ENCODE data around the gene CEP128.
A peak's percentile ranks its signal among the peaks of the same experiment; 100 is the strongest.

Gene CEP128

GRCh38 chr14:80770114-80770908 is 171.2 kb downstream of the CEP128 start:
- DNase-seq, result no peak

GRCh38 chr14:80768646-80769045 is 172.9 kb downstream of the CEP128 start:
- no peak for DNase-seq

DNA sequence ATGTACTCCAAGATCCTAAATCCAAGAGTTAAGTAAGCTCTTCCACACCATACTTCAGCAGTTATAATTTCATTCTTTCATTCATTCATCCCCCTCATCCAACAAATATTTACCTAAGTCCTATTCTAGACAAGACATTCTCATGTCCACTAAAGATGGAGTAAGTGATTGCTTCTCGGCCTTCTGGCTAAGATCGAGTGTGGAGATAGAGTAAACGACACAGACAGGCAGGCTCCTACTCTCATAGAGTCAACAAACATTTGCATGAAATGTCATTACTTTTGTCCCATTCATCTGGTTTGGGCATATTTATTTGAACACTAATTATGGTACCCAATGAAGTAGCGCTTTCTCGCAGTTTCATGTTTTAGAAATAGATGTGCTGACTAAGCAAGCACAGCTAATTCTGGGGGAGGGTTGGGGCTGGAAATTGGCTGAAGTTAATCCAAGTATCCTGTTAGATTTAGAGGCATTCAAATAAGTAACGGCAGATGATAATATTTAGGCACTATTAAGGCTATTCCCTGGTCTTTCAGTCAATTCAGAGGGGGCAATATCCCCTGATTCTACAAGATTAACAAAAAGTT is 176.5 kb downstream of the CEP128 start:
- DNase-seq, result peak in 1 of 3 experiments; percentile 15

DNA sequence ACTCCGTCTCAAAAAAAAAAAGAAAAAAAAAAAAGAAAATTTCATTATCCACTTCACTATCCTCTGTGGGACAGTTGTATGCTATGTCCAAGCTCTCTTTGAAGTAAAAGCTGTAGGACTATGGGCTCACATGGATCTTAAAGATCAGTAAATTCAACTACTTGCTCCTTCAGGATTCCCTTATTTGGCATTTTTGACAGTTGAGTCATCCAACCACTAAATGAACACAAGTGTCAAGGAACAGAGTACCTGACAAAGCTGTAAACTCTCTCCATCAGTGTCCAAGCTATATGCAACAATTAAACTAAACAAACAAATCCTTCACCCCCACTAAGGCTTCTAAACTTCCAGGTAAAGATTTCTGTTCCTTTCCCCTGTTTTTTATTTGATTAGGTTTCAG is 177.0 kb downstream of the CEP128 start:
- DNase-seq, result no peak

DNA sequence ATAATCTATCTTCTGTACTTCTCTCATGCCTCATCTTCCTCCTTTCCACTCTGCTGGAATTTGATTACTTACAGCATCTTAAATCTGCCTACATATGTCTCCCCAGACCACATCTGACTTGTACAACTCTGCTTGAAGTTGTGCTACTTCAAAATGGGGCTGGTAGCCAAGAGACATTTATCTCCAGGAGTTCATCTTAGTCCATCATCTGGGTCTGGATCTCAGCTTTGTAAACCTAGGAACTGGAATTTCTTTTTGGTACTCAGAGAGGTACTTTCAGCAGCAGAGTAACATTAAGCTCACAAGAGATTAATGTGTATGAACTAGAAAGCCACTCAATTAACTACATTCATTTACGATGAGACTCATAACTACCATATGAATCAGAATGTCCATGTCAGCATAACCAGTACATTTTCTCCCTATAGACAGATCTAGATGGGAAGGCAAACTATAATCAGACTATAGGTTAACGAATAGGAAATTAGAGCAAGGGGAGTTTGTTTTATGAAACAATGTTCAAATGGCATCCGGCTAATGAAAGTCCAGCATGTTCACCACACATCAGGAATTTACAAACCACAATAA is 178.8 kb downstream of the CEP128 start:
- no peak for DNase-seq

- no peak for DNase-seq
Observed at GRCh38 chr14:80754696-80755095, 186.8 kb downstream of the CEP128 start.

DNA sequence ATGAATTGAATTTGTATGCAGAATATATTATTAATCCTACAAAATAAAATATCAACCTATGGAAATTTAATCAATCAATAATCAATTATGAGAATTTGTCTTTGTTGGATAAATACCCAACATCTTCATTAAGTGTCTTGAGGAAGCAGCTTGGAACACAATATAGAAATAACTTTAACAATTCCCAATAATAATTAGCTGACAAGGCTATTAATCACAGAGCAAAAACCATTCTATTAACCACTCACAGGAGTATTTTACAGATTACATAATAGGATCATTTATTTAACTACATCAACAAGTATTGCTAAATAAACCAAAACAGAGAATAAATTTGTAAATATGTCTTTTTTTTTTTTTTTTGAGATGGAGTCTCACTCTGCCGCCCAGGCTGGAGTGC is 190.3 kb downstream of the CEP128 start:
- no peak for DNase-seq

DNA sequence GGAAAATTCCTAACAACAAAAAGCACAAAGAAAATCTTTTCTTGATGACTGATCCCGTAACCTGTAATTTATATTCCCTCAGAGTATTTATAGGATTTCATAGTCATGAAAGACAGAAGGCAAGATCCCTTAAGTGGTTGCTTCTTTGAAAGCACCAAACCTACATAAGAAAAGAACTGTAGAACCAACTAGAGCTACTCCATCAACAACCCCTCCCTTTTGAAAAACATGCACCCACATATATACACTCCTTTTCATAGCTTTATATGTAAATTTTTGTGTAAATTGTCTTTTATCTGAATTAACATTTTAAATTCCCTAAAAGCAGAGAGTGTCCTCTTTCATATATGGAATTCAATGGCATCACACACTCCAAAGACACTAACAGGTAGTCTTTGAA is 215.3 kb downstream of the CEP128 start:
- DNase-seq, result no peak

DNA sequence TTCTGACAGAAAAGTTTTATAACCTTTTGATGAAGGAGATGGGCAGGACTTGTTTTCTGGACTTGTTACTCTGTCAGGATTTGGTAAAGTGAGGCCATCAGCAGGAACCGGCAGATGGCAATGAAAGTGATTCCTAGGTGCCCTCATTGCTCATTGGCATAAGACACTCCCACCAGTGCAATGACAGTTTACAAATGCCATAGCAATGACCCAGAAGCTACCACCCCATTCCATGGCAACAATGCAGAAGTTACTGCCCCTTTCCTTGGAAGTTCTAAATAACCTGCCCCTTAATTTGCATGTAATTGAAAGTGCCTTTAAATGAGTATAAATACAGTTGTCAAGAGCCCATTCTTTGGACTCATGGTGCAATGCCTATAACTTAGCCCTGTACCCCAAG is 222.6 kb downstream of the CEP128 start:
- DNase-seq, result no peak

GRCh38 chr14:80714474-80714873 is 227.1 kb downstream of the CEP128 start:
- no peak for DNase-seq

GRCh38 chr14:80713076-80713850 is 228.3 kb downstream of the CEP128 start:
- DNase-seq, result no peak

DNA sequence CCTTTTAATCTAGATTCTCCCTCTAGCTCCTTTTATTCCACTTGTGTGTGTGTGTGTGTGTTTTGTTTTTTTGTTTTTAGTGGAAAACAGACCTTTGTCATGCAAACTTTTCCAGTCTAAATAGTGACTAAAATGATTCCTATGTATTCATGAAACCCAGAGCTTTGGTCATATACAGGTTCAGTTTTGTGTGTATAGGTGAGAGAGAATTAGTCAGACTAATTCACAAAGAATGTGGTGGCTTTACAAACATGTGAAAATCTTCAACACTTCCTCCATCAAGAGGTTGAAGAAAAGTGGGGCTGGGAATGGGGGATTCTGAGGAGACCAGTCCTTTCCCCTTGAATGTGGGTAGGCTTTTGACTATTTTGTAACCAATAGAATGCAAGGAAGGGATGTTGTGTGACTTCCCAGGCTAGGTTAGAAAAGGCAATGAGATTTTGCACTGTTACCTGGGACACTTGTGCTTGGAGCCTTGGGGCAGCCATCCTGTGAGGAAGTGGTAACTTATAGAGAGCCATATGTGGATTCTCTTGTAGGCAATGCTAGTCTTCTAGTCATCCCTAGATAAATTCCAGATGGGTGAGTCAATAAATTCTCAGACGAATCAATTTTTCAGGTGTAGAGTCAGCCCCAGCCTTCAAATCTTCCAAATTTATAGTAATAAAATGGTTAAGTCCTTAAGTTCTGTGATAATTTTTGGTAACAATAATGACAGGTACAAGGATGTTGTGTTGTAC is 236.1 kb downstream of the CEP128 start:
- no peak for DNase-seq

- DNase-seq, result no peak
Observed at GRCh38 chr14:80700601-80701000, 240.9 kb downstream of the CEP128 start.

GRCh38 chr14:80699861-80700260 is 241.7 kb downstream of the CEP128 start:
- DNase-seq, result no peak

- no peak for DNase-seq
Observed at GRCh38 chr14:80698974-80699373, 242.6 kb downstream of the CEP128 start.

DNA sequence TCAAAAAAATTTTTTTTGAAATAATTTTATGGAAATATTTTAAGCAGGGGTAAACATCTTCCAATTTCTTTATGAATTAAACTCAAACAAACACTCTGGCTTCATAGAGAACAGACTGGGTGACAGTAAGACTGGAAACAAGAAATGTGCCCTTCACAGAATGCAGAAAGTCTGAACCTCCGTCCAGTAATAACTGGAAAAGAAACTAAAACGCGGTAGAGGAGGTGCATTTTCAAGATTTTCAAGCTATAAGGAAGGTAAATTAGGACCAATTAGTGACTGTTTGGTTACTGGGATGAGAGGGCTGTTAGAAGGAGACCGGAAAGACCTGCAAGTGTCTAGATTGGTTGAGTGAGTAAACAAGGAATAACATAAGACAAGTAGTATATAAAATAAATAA is 245.7 kb downstream of the CEP128 start:
- DNase-seq, result no peak

GRCh38 chr14:80692903-80693302 is 248.6 kb downstream of the CEP128 start:
- DNase-seq, result no peak

DNA sequence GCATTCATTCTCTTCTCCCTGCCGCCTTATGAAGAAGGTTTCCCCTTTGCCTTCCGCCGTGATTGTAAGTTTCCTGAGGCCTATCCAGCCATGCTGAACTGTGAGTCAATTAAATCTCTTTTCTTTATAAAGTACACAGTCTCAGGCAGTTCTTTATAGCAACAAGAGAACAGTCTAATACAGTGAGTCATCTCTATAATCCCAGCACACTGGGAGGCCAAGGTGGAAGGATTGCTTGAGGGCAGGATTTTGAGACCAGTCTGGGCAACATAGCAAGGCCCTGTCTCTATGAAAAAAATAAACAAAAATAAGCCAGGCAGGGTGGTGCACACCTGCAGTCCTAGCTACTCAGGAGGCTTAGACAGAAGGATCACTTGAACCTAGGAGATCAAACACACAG is 259.9 kb downstream of the CEP128 start:
- no peak for DNase-seq

DNA sequence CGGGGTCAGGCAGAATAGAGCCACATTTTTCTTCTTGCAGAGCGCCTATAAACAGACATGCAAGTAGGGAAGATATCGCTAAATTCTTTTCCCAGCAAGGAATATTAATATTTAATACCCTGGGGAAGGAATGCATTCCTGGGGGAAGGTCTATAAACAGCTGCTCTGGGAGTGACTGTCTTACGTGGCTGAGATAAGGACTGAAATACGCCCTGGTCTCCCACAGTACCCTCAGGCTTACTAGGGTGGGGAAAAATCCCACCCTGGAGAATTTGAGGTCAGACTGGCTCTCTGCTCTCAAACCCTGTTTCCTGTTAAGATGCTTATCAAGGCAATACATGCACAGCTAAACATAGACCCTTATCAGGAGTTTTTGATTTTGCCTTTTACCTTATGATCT is 262.3 kb downstream of the CEP128 start:
- no peak for DNase-seq

GRCh38 chr14:80678436-80678835 is 263.1 kb downstream of the CEP128 start:
- no peak for DNase-seq

- no peak for DNase-seq
Observed at GRCh38 chr14:80669426-80669825, 272.1 kb downstream of the CEP128 start.

- DNase-seq, result no peak
Observed at GRCh38 chr14:80664576-80664975, 277.0 kb downstream of the CEP128 start.

GRCh38 chr14:80663541-80663940 is 278.0 kb downstream of the CEP128 start:
- no peak for DNase-seq

Measured in NCI-H1417 (cell line).